Nephron (organoid): ENCODE data around the gene CACNA1H.

ENCODE experiments used
- H3K27ac Mint-ChIP-seq, 3 experiments: 2 replicates each; pipeline ENCODE4 v1.8.0; 2020; ENCODE audit warnings: mixed read lengths in 3 of 3, mild to moderate bottlenecking in 2 of 3, moderate library complexity in 1 of 3
- H3K27me3 Mint-ChIP-seq: 2 replicates; pipeline ENCODE4 v1.8.0; 2021; ENCODE audit warnings: low read depth, mild to moderate bottlenecking, moderate library complexity, mixed read lengths
- H3K36me3 Mint-ChIP-seq: 2 replicates; pipeline ENCODE4 v1.8.0; 2020; ENCODE audit warnings: low read depth, mixed read lengths
- H3K4me1 Mint-ChIP-seq: 2 replicates; pipeline ENCODE4 v1.8.0; 2020; ENCODE audit warnings: mixed read lengths
- H3K4me3 Mint-ChIP-seq, 3 experiments: 2 replicates each; pipeline ENCODE4 v1.8.0; 2020; ENCODE audit warnings: mild to moderate bottlenecking in 3 of 3, mixed read lengths in 3 of 3, moderate library complexity in 2 of 3
- H3K9me3 Mint-ChIP-seq: 2 replicates; pipeline ENCODE4 v1.8.0; 2020; ENCODE audit warnings: mixed read lengths
- CTCF ChIP-seq, 3 experiments: fragments of 200-600 bp; sonication (generic); IDR thresholded peaks; one replicate each; pipeline ENCODE4 v1.5.0; 2021; ENCODE audit warnings: antibody characterized with exemption in 3 of 3; ENCODE audit not compliant: unreplicated experiment in 3 of 3

CACNA1H gene

GRCh38 chr16:1155353-1156054 lies 2.6 kb downstream of the CACNA1H start:
- Mint-ChIP-seq H3K9me3 (no peaks in the 10 kb centered on the region), H3K4me3 (peak overlapping the region; percentile 71 to 86 (median 81)), H3K27me3 (no peaks in the 10 kb centered on the region), H3K36me3 (peaks cover 3% of the 10 kb centered on the region), H3K4me1 (peaks cover 33% of the 10 kb centered on the region), H3K27ac (peak overlapping the region; percentile 56 to 72 (median 70))
- TF ChIP-seq CTCF (IDR thresholded peaks at IDR 0.05; ENCODE audit: unreplicated experiment in 3 of 3), result no peak

- no peaks in the 10 kb centered on the region for H3K27me3 Mint-ChIP-seq
- H3K9me3 Mint-ChIP-seq, result no peaks in the 10 kb centered on the region
- peak overlapping the region; percentile 48 to 86 (median 81) for H3K4me3 Mint-ChIP-seq
- peak overlapping the region in 2 of 3 experiments; percentile 31 to 35 for H3K27ac Mint-ChIP-seq
- H3K36me3 Mint-ChIP-seq, result peaks cover 3% of the 10 kb centered on the region
- H3K4me1 Mint-ChIP-seq, result peaks cover 29% of the 10 kb centered on the region
- no peak for TF ChIP-seq CTCF (IDR thresholded peaks at IDR 0.05; ENCODE audit: unreplicated experiment in 3 of 3)
Measured at GRCh38 chr16:1156055-1156982, 3.4 kb downstream of the CACNA1H start.

- no peaks in the 10 kb centered on the region for H3K9me3 Mint-ChIP-seq
- peaks cover 3% of the 10 kb centered on the region for H3K36me3 Mint-ChIP-seq
- H3K4me1 Mint-ChIP-seq, result peaks cover 26% of the 10 kb centered on the region
- no peak for TF ChIP-seq CTCF (IDR thresholded peaks at IDR 0.05; ENCODE audit: unreplicated experiment in 3 of 3)
- peak overlapping the region in 2 of 3 experiments; percentile 40 to 74 for H3K4me3 Mint-ChIP-seq
- no peaks in the 10 kb centered on the region for H3K27me3 Mint-ChIP-seq
- peak overlapping the region in 1 of 3 experiments; percentile 31 for H3K27ac Mint-ChIP-seq
Measured at GRCh38 chr16:1156983-1157638, 4.2 kb downstream of the CACNA1H start.

GRCh38 chr16:1157639-1158455 lies 4.9 kb downstream of the CACNA1H start:
- Mint-ChIP-seq H3K4me1 (peaks cover 26% of the 10 kb centered on the region), H3K27ac (no peak overlapping the region), H3K4me3 (peak overlapping the region in 2 of 3 experiments; percentile 17 to 54), H3K9me3 (no peaks in the 10 kb centered on the region), H3K36me3 (peaks cover 3% of the 10 kb centered on the region), H3K27me3 (no peaks in the 10 kb centered on the region)
- TF ChIP-seq CTCF (IDR thresholded peaks at IDR 0.05; ENCODE audit: unreplicated experiment in 3 of 3), result no peak
